SK-N-SH (cell line): ENCODE data around the gene HM13.

Source experiments
- CHD2 ChIP-seq: fragments of 150-350 bp; IDR thresholded peaks from 2 replicates; pipeline ENCODE4 v1.6.1; 2018; ENCODE audit warnings: low read length; ENCODE audit not compliant: partially characterized antibody
- CTCF ChIP-seq: fragments of 200-600 bp; sonication (generic); IDR thresholded peaks from 2 replicates; pipeline ENCODE4 v1.6.1; 2017; ENCODE audit warnings: antibody characterized with exemption, mild to moderate bottlenecking, moderate library complexity
- EP300 ChIP-seq, 2 experiments: IDR thresholded peaks; 2 replicates each; pipeline versions ENCODE4 v1.4.0 to v1.6.1; 2012; ENCODE audit warnings: borderline replicate concordance in 1 of 2, low read depth in 1 of 2, low read length in 1 of 2
- EZH2phosphoT487 ChIP-seq: fragments of 200-600 bp; sonication (generic); IDR thresholded peaks from 2 replicates; pipeline ENCODE4 v1.6.1; 2017; ENCODE audit warnings: low read depth, mixed run types, mild to moderate bottlenecking, antibody characterized with exemption, moderate library complexity, borderline replicate concordance
- RAD21 ChIP-seq: IDR thresholded peaks from 2 replicates; pipeline ENCODE4 v1.6.1; 2012; ENCODE audit warnings: mild to moderate bottlenecking, low read length
- RFX5 ChIP-seq: IDR thresholded peaks from 2 replicates; pipeline ENCODE4 v1.6.1; 2012; ENCODE audit warnings: mild to moderate bottlenecking, improper control_type of control experiment, low read length
- SMC3 ChIP-seq: IDR thresholded peaks from 2 replicates; pipeline ENCODE4 v1.6.1; 2012; ENCODE audit warnings: low read depth, low read length, improper control_type of control experiment
- TEAD4 ChIP-seq: IDR thresholded peaks from 2 replicates; pipeline ENCODE4 v1.4.0; 2012; ENCODE audit warnings: mild to moderate bottlenecking, borderline replicate concordance; ENCODE audit not compliant: insufficient read depth
- TF ChIP-seq, protein P1 (sequence below): IDR thresholded peaks from 2 replicates; pipeline ENCODE4 v1.6.1; 2012; ENCODE audit warnings: mild to moderate bottlenecking, low read depth, low read length, moderate library complexity

DNA sequence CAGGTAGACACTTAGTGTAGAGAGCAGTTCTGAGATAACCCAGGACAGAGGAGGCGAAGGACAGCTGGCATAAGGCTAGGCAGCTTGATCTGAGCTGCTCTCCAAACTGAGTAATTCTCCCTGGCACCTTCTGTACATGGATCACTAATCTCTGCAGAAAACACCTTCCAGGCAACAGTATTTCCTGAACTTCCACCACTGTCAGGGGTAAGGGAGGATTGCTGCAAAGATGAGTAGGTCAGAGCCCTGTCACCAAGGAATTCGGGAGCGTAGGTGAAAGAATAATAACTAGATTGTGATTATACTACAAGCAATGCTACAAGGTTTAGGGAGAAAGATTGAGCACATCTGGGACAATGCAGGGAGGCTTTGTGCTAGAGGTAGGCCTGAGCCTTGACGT lies 1.9 kb downstream of the HM13 start:
- TF ChIP-seq SMC3 (no peak), CTCF (no peak), TEAD4 (no peak), RAD21 (no peak), EP300 (IDR thresholded peaks at IDR 0.05; ENCODE audit: borderline replicate concordance in 1 of 2, low read depth in 1 of 2, low read length in 1 of 2) (no peak), EZH2phosphoT487 (no peak), RFX5 (no peak), CHD2 (no peak)
- TF ChIP-seq, protein P1, sequence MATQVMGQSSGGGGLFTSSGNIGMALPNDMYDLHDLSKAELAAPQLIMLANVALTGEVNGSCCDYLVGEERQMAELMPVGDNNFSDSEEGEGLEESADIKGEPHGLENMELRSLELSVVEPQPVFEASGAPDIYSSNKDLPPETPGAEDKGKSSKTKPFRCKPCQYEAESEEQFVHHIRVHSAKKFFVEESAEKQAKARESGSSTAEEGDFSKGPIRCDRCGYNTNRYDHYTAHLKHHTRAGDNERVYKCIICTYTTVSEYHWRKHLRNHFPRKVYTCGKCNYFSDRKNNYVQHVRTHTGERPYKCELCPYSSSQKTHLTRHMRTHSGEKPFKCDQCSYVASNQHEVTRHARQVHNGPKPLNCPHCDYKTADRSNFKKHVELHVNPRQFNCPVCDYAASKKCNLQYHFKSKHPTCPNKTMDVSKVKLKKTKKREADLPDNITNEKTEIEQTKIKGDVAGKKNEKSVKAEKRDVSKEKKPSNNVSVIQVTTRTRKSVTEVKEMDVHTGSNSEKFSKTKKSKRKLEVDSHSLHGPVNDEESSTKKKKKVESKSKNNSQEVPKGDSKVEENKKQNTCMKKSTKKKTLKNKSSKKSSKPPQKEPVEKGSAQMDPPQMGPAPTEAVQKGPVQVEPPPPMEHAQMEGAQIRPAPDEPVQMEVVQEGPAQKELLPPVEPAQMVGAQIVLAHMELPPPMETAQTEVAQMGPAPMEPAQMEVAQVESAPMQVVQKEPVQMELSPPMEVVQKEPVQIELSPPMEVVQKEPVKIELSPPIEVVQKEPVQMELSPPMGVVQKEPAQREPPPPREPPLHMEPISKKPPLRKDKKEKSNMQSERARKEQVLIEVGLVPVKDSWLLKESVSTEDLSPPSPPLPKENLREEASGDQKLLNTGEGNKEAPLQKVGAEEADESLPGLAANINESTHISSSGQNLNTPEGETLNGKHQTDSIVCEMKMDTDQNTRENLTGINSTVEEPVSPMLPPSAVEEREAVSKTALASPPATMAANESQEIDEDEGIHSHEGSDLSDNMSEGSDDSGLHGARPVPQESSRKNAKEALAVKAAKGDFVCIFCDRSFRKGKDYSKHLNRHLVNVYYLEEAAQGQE = no peak
